A673 (cell line): ENCODE results near the gene RASD2.

Source experiments
- CTCF ChIP-seq: fragments of 300-800, 200-600 bp; sonication (generic); conservative IDR thresholded peaks from 2 replicates; pipeline ENCODE4 v1.5.1; 2017; ENCODE audit warnings: low read depth, mild to moderate bottlenecking, antibody characterized with exemption, low read length, moderate library complexity, mixed read lengths
- EZH2 ChIP-seq: fragments of 200-600 bp; sonication (generic); IDR thresholded peaks from 2 replicates; pipeline ENCODE4 v1.6.1; 2017; ENCODE audit warnings: borderline replicate concordance, low read depth, mild to moderate bottlenecking, mixed read lengths, antibody characterized with exemption, low read length; ENCODE audit not compliant: poor library complexity, severe bottlenecking

DNA sequence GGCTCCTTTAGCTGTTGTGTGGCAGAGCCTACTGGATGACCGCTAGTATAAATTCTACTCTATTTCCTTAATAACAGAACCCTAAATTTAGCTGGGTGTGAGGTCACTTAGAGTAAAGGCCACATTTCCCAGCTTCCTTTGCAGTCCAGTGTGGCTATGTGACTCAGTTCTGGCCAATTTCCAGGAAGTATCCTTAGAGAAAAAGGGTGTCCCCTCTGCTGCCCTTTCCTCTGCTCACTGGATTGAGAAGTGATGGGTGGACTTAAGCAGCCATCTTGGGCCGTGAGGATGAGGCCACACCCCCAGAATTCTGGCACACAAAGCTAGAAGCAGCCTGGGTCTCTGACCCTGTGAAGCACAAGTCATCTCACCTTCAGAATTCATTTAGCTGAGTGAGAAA lies 11.7 kb upstream of the RASD2 start:
- TF ChIP-seq CTCF (no peak), EZH2 (no peak)
